Inflammatory macrophage treated with lipopolysaccharide for 1 hour (primary cell): ENCODE measurements around the gene PTH1R.

ENCODE experiments used
- DNase-seq, 2 donors: peaks; one replicate each; pipeline ENCODE4 v3.0.0-alpha.2; 2020 to 2022

The PTH1R gene

DNA sequence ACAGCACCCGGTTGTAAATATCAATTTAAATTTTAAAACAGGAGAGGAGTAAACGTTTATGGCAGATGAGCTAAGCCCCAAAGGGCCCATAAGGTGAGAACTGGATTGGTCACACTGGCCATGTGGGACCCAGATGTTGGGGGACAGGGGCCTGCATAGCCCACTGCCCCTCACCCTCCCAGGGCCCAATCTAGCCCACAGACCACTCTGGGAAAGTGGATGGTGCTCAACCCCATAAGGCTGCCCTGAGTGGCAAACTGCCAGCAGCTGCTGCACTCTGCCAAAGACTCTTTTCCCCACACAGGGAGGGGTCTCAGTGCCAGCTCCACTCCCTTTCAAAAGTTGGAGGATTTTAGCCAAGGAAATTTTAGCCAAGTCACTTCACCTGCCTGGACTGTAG, 56.6 kb downstream of the PTH1R start:
- no peak for DNase-seq

DNA sequence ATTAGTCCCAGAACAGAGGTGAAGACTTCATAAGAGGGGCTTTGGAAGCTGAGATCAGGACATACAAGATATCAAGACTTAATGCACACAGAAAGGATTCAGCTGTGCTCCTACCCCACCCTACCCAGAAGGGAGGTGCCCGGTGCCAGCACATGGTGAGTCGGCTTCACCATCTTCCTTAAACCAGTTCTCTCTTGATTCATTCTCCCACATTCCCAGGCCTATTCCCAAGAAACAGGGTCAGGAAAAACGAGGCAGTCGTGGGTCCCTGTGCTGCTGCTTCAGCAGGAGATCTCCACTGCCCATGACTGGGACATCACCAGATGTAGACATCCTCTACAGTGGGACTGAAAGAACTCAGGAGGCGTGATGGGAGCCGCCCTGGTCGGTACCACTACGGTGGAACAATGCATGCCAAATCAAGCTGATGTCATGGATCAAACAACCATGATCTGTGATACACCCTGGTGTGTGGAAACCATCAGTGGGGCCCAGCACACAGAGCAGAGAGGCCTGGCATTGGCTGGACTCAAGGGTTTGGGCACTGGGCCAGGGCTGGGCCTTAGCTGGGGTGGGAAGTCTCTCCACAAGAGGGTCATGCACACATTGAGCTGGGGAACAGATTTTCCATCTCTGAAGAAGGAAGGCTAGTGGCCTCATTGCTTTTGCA, 57.1 kb downstream of the PTH1R start:
- no peak for DNase-seq

DNA sequence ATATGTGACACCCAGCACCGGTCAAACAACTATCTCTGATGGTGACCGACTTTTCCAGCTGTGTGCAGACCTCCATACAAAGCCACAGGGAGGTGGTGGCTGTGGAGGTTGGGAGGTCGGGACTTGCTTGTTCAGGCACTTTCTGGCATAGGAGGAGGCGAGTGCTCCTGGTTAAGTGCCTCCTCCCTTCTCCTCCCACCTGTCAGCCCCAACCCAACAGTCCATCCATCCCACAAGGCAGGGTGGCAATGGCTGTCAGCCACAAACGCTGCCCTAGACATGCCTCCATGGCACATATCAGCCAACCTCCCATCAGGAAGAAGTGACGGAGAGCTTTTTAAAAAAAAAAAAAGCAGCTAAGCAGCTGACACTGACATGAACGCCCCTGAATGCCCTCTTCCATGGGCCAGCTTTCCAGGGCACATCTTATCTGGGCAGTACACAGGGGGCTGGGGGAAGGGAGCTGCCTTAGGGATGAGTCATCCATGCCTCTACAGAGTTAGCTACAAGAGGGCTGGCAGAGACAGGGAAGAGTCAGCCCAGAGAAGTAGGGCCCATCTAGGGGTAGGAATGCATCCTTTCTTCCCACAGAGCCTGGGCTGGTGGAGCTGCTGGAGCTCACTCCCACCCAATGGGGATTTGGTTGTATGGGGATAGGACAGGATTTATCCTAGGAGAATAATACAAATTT, 57.8 kb downstream of the PTH1R start:
- no peak for DNase-seq

DNA sequence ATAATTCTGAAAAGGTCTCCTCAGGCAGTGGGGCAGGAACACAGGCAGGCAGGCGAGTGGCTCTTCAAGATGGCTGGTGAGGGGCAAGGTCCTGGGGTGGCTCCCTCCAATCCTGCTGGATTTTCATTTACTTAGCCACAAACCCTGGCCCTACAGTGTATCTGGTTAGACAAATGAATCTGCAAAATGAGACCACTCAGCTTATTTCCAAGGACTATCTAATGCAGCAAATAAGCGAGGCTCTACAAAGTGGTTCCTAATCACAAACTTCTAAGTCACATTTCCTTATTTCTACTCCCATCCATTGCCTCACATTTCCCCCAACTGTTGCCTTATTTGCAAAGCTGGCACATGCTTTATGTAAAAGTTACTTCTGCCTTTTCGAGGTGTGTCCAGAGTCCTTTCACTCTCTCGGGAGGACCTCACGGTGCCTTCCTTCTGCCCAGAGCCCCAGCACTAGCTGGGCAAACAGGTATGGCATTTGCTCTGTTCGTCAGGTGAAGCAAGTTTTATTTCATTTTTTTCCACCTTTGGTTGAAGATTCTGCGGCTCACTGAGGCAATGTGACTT, 58.6 kb downstream of the PTH1R start:
- DNase-seq, result peak; percentile 83 to 85

DNA sequence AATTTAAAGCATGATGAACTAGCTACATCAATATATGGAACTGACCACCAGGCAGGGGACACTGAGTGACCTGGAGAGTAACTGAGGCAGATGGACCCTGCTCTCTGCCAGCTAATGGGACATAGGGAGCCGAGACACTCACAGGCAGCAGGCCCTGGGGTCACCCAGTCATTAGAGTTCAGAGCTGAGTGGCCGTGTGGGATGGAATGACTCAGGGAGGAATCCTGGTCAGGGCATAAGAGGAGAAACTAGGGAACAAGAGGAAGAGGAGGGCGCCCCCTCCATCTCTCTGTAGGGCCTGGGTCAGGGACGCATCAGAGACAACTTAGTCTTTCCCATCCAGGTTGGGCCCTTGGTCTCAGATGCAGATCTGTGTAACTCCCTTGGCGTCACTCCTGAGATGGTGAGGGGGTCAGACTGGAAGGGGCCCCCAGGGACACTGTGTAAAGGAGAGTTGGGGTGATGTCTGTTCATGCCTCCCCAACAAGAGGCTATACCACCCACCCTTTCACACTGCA, 59.3 kb downstream of the PTH1R start:
- peak in 1 of 2 donors; percentile 70 for DNase-seq

DNA sequence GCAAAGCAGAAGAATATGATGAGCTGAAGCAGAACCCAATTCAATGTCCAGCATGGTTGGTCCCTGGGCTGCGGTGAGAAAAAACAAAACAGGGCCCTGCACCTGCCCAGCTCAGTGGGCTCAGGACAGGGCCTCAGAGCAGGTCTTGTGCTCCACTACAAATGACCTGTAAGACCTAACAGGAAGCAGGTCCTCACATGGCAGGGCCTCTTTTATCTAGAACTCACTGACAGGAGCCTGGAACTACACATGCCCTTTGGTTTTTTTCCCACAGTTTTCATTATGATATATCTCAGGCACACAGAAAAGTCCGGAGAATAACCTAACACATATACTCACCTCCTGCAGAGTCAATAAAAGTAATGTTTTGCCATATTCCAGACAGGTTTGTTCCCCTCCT, 60.6 kb downstream of the PTH1R start:
- DNase-seq, result no peak

DNA sequence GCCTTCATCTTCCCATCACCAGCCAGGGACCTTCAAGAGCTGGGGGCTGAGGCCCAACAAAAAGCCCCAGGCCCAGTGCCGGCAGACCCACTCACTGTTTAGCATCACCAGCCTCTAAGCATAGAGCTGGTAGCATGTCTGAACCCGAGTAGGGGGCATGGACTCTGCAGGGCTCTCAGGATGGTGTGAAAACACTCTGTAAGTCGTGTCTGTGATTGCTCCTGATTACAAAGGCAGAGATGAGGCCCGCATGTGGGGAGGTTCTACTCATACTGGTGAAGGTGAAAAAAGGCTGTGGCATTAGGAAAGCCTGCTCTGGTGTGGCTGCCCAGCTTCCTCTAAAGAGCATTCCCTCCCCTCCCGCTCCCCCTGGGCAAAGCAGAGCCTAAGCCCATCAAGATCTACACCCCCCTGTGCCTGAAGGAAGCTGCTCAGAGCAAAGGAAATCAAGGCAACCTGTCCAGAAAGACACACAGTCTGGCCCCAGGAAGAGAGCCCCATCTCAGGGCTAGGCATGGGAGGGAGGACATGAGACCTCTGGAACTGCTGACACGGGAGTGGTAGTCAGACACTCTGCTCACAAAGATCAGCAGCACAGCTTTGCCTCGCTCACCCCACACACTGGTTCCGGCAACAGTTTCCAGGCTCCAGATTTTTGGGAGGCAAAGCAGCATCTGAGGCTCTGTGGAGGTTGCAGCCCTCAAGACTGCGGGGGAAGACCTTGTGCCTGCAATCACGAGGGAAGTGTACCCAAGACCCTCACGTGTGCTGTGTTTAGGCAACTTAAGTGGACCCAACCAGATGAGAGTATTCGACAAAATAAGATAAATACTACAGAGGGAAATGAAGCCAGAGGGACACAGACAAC, 62.3 kb downstream of the PTH1R start:
- peak in 1 of 2 donors; percentile 36 for DNase-seq

DNA sequence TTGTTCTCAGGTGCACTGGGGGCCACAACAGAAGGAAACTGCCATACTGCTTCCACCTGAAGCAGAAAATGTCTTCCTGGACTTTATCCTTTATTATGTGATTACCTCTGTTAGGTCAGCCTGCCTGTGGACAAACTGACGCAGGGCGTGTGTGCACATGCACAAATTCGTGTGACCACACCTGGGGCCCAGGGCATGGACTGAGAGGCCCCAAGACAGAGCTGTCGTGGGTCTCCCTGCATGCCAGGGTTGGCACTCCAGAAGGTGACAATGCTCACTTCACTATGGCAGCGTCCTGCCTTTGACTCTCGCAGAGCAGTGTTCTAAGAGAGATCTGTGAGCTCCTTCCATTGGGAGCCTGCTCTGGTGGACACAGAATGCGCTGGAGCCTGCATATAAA, 64.6 kb downstream of the PTH1R start:
- DNase-seq, result no peak

DNA sequence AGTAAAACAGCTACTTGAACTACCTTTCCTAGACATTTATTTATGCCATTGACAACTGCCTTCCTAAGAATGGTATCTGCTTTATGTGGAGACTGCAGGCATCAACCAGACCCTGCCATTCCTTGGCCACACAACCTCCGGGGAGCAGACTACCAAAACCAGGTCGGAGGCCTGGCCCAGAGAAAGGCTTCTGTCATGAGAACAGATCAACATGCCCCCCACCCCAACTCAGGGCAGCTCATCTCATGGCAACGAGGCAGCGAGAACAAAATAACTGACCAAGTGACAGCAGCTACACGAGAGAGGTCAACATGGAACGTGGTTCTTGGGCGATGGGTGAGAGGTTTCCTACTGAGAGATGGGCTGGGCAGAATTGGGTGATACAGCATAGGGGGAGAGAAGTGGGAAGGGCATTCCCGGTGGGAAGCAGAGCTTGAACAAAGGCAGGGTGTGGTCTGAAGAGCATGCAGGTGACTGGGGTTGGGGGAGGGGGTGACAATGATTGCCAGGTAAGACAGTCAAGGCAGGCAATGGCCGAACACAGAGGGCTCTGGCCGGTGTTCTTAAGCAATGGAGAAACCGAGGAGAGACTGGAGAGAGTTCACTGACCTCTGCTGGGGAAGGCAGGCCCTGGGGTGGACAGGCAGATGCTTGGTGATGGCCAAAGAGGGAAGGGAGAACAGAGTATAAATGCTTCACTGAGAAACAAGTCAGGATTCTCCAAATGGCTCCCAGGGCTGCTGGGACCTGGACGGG, 65.1 kb downstream of the PTH1R start:
- no peak for DNase-seq

DNA sequence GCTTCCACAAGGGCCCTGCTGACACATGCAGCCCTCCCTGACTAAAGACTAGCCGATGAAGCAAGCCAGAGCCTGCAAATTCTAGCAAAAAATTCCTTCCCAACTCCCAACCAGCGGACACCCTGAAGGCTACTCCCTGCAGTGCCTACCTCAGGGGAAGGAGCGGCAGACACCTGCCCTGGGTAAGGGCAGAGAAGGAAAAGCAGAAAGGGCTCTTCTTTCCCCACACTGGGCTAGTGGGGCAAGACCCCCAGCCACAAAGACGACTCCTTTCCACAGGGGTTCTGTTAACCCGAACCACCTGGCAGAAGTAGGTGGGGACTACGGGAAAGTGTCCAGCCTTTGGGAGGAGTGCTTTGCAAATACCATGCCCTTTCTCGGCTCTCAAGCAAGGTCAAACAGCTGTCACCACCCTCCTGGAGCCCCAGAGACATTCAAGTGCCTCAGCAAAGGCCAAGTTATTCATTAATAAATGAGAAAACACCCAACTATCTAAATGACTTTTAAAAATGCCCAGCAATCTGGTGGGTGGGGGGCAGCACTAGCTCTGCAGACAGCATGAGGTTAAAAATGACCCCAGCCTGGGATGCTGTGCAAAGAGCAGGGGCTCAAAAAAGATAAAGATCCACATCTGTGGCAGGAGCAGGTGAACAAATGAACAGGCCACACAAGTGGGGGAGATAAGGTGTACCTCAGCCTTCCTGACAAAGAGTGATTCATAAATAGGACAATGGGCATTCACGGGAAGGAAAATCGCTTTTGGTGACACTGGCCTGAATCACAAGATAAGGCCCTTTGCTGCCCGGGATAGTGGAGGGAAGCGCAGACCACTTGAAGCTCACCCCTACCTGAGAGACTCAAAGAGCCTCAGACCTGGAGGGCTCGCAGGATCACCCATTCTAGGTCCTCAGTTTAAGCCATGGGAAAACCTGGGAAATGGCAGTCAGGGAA, 66.0 kb downstream of the PTH1R start:
- DNase-seq, result no peak

DNA sequence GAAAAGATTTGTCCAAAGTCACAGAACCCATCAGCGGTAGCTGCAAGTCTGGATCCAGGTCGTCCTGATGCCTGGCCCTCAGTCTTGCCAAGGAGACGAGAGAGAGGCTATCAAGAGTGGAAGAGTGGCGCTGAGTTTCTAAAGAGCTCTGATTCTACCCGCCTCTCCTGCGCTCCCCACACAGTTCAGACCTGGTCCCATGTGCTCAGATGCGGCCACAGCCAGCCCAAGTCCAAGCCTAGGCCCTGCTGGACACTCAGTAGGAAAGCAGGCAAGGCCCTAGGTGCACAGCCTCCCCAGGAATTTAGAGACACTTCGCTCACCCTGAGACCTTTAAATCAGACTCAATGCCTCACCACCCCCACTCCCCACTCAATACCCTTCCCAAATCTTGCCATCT, 66.7 kb downstream of the PTH1R start:
- DNase-seq, result no peak

DNA sequence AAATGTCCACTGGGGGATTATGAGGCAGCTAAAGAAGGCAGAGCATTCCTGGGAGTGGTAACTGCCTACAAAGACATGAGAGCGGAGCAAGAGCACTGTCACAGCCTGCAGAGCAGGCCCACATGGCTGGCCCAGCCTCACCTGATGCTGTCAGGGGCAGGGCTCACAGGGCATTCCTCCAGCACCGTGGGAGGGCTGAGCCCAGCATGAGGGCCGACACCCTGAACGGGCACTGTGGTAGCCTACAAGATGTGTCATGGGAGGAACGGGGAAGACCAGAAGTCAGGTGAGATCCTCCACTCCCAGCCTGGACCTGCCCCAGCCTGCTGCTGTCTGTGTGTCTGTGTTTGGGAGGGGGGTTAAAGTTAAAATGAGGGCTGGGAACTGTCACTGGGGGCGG, 68.9 kb downstream of the PTH1R start:
- peak in 1 of 2 donors; percentile 39 for DNase-seq

DNA sequence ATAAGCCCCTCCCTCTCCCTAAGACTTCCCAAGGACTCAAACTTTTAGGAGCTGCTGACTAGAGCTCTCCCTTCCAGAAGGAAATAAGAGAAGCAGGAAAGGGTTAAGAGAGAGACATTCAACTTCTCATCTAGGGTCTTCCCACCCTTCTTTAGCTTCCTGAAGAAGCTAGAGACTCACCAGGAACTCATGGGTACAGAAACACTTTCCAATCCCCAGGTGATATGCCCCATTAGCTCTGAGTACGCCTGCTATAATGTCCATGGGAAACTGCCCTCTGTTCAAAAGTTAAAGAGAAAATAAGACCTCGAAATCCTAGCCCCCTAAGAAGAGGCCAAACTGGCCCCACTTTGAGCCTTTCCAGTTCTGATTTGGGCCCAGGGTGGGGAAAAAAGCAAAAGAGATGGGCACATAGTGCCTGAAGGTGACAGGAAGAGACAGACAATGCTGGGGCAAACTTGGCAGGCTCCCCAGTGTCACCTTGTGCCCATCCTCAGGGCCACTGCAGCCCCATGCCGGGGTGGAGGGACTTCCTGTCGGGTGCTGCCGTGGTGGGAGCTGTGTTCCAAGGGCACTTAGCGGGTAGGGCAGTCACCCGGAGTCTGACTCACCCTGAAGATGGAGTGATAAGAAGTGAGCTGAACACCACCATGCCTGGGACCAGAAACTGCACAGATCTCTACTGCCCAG, 69.5 kb downstream of the PTH1R start:
- no peak for DNase-seq

DNA sequence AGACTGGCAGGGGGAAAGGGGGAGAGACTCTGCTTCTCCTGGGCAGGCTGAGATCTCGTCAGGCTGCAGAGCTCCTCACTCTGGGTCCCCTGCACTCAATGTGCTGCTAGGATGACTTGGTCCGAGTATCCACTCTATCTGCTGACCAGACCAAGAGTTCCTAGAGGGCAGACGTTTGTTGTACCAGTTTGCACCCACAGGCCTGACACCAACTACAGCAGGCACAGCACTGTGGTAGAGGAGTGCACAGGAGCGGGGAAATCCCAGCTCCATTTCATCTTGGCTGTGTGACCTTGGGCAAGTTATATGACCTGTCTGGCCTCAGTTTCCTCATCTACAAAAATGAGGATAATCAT, 70.0 kb downstream of the PTH1R start:
- DNase-seq, result no peak

DNA sequence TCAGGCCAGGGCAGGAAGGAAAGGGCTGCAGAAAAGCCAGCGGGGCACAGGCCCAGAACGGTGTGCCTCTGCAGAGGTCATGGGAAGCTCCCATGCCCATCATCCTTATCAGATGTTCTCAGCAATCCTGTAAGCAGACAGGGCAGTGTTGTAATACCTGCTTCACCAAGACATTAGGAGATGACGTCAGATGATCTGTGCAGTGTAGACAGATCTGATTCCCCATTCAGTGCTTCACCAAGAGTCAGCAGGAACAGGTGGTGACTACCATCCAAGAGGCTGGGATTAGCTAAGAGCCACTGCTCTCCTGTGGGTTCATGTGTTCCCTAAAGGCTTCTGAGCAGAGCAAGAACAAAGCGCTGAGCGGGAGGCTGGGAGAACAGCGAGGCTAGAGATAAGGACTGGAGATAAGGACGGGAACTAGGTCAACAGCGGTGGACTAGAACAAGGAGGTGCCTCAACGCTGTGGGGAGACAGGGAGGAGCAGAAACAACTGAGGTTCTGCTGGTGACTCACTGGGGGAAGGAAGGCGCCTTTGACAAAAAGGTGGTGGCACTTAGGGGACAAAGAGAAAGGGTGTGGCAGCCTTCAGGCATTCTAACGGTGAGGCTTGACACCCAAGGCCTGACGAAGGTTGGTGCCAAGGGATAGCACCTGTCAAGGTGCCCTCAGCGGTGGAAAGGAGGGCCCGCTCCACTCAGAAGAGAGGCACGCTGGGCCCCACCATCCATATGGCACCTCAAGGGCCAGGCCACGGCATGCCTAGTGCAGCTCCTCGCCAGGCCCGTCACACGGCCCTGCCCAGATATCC, 70.7 kb downstream of the PTH1R start:
- peak; percentile 58 to 93 for DNase-seq

DNA sequence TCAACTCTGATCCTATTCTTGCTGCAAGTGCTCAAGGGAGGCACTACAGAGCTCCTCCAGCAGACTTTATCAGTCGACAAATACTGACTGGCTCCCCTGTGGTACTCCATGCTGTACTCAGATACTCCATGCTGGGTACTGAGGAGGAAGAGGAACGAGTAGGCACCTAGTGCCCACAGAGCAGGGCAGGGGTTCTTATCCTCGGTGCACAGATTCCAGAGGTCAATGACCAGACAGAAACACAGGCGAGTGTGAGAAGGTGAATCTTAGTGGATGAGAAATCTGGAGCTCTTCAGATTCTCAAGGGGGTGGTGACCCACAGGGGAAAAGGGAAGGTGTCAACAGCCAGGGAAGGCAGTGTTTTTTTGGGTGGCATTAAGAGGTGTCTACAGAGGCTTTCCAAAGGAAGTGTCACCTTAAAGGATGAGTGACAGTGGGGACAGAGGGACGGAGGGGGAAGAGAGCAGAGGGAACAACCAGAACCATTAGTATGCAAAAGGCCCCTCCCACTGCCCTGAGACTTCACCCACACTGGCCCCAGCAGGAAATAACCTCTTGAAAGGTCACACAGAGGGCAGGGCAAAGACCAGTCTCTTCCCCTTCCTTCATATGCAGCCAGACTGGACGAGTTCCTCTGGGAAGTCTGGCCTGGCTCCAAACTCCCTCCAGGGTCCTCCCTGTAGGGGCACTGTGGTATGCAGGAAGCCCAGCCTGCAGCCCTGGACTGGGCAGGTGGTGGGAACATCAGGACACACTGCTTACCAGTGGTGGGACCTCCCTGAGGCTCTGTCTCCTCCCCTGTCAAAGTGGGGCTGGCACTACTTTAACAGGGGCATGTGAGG, 71.5 kb downstream of the PTH1R start:
- DNase-seq, result peak; percentile 81 to 90

DNA sequence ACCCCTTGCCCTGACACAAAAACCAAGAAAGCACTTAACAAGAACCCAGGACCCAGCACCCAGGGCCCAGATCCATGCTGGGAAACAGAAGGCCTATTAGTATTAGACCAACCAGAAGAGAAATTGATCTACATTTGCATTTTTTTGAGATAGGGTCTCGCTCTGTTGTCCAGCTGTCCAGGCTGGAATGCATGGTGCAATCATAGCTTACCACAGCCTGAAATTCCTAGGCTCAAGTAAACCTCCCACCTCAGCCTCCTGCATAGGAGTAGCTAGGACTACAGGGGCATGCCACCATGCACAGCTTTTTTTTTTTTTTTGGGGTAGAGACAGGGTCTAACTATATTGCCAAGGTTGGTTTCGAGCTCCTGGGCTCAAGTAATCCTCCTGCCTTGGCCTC, 72.7 kb downstream of the PTH1R start:
- DNase-seq, result no peak

DNA sequence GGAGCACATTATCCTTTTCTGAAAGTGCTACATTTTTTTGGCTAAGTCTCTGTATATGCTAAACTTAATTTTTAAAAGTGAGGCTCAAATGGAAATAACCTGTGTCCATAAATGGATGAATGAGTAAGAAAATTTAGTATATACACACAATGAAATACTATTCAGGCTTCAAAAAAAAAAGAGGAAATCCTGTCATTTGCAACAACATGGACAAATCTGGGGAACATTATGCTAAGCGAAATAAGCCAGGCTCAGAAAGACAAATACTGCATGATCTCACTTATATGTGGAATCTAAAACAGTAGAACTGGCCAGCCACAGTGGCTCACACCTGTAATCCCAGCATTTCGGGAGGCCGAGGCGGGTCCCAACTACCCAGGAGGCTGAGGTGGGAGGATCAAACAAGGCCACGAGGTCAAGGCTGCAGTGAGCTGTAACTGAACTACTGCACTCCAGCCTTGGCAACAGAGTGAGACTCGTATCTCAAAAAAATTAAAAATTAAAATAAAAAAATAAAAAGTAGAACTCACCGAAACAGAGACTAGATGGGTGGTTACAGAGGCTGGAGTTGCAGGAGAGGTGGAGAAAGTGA, 73.2 kb downstream of the PTH1R start:
- peak in 1 of 2 donors; percentile 56 for DNase-seq
